HG03378 (cell line): ENCODE measurements around the gene MAST4.
"Not testable (repeated sequence)": the region's sequence is repeated elsewhere in the genome, so short reads cannot be mapped to it uniquely, and the experiment has no call there.

Source experiments
- ATAC-seq: cut with Tn5 transposase; IDR thresholded peaks from one replicate; pipeline ENCODE4 v1.9.1; 2021; ENCODE audit warnings: mild to moderate bottlenecking, moderate library complexity; ENCODE audit not compliant: unreplicated experiment

MAST4 gene

DNA sequence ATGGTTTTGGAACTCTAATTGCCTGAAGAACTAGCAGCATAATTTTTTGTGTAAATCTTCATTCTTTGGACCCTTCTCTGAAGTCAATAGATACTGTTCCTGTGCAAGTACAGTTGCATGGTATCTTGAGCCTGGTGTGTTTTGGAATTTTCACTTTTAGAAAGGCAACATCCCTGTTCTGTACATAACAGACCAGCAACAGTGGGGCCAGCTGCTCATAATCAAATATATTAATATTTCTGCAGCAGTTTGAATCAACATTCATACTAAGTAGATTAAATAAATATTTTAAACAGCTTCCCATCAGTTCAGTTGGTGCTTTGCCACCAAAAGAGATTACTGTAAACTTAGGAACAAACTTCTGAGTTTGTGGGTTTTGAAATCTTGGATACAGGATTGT is 502.5 kb downstream of the MAST4 start:
- ATAC-seq: no peak

DNA sequence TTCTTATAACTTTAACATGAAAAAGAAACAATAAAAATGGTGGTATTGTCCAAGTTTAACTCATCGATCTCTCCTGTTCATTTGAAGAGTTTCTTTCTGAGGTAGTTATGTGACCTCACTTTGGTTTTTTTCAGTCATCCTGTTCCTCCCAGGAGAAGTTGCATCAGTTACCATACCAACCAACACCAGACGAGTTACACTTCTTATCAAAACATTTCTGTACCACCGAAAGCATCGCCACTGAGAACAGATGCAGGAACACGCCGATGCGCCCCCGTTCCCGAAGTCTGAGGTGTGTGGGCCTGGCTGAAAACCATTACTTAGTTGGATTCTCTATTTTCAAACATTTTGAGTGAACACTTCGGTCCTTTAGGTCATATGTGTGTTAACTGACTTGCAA is 504.1 kb downstream of the MAST4 start:
- no peak for ATAC-seq

GRCh38 chr5:67102708-67103107 is 506.5 kb downstream of the MAST4 start:
- ATAC-seq: no peak

DNA sequence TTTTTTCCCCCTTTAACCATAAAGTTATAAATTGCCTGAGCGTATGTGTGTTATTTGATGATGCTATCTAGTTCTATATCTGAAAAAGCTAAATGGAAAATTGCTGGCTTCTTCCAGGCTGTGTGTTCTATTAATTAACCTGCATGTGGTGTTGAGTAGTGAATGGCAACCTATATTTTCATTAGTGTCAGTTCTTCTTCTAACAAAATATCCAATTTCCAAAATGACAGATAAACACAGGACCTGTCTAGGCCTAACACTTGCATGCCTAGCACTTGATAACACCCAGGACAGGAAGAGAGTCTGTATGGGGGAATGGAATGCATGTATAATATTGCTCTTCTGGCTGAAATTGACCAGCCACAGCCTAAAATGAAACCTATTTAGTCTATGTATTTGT is 508.7 kb downstream of the MAST4 start:
- ATAC-seq: no peak

GRCh38 chr5:67105270-67105669 is 509.1 kb downstream of the MAST4 start:
- no peak for ATAC-seq

GRCh38 chr5:67106626-67107342 is 510.6 kb downstream of the MAST4 start:
- ATAC-seq: no peak

DNA sequence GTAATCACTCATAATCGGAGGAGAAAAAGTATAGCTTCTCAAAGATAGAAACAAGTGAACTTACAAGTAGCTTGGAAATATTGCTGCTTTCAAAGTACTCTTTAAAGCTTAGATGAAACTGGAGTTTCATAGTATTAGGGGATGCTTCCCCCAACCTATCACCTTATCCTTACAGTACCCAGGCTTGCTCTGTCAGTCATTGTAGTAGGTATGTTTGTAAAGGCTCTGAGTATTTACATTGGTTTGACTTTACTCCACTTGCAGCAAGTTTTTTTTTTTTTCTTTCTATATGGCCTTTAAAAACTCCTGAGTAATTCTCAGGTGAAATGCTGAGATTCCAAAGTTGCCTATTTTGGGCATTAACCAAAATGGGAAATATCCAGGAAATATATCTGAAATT is 515.6 kb downstream of the MAST4 start:
- no peak for ATAC-seq

DNA sequence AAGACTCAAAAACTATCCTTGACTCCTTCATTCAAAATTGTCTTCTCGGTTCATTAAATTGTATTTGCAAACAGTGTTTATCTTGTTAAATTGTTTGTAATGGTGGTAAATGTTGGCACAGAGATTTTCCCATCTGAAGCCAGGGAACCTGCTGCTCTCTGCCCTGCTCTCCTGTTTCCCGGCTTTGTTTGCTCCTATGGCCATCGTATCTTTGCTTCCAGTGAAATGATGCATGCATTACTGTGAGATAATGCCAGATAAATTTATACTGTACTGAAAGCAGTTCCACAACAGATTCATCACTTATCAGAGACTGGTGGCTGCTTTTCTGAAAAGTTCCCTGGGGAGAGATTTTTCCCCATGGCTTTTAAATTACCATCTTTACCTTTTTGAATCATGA is 519.1 kb downstream of the MAST4 start:
- no peak for ATAC-seq

DNA sequence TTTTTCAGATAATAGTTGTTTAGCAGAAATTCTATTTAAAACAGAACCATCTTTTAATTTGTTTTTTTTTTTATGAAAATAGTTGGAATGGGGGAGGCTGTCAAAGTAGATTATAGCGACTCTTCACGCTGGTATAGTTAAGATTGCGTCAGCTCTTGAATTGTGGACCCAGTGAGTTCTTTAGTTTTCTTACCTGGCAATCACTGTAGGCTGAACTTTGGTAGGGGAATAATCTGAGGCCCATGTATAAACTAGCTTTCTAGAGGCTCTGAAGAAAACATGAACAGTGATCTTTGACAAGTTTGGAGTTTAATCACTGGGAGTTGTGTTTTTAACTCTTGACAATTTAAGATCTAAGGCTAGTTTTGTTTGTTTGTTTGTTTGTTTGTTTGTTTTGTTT is 519.6 kb downstream of the MAST4 start:
- ATAC-seq: no peak

GRCh38 chr5:67118050-67118620 is 521.9 kb downstream of the MAST4 start:
- no peak for ATAC-seq

DNA sequence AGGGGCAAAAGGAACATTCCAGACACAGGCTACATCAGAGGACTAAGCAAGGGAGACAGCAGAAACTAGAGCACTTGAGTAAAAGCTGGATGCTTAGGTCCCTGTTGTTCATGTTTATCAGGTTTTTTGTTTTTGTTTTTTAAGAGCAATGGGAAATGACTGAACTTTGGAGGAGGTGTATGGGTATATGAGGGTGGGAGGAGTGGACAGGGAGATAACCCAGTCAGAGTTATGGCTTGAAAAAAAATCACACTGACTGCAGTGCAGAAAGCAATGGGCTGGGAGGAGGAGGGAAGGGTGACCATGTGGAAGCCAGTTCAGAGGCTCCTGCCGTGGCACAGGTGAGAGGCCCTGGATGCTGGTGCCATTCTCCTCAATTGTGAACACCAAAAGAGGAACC is 522.8 kb downstream of the MAST4 start:
- no peak for ATAC-seq

DNA sequence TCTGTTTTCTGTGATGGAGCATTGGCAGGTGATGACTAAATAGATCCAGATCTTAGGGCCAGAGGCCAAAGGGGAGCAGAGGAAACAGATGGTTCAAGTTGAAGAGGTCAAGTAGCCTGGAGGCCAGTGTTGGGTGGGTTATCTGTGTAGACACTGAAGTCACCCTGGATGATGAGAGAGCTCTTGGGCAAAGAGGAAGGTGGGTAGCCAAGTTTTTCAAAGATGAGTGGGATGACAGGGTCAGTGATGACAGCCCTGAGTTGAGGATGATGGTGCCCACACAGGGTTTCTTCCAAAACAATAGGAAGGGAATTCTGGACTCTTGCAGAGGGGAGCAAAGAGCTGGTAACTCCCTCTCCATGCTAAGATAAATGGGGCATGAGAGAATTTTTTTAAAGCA is 523.8 kb downstream of the MAST4 start:
- ATAC-seq: no peak

DNA sequence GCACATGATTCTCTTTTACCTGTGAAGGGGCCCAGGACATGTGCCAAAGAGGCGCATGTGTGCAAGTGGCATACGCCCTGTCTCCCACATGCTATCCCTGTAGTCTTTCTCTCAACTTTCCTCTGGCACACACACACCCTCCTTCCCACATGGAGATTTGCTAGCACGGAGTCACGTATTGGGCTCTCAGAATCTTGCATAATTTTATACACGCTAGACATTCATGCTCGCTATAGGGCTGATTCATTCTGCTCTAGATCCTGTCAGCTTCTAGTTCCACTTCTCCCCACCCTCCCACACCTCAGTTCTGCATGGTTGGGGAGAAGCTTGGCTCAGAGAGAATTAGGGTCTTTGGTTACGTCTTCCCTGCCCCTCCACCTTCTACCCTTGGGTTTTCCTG is 527.6 kb downstream of the MAST4 start:
- no peak for ATAC-seq

GRCh38 chr5:67124556-67124955 is 528.4 kb downstream of the MAST4 start:
- no peak for ATAC-seq

- ATAC-seq: not testable (repeated sequence)
Observed at GRCh38 chr5:67127347-67127895, 531.2 kb downstream of the MAST4 start.

DNA sequence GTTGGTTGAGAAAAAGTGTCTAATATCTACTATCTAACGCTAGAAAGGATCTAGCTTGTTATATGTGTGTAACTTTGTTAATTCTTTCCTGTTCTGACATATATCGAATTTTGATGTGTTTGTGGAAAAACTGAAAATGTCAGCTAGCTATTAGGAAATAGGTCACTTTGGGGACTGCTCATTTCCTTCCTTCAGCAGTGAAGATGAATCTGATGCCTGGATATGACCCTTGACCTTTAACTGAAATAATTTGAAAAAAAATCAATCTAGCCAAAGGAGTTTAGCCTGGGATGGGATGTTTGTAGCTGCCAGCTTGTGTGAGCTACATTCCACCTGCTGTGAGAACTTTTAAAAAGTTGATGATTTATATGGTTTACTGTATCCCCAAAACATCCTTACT is 533.6 kb downstream of the MAST4 start:
- no peak for ATAC-seq

GRCh38 chr5:67133217-67133616 is 537.0 kb downstream of the MAST4 start:
- ATAC-seq: no peak

- ATAC-seq: no peak
Observed at GRCh38 chr5:67133776-67134175, 537.6 kb downstream of the MAST4 start.

DNA sequence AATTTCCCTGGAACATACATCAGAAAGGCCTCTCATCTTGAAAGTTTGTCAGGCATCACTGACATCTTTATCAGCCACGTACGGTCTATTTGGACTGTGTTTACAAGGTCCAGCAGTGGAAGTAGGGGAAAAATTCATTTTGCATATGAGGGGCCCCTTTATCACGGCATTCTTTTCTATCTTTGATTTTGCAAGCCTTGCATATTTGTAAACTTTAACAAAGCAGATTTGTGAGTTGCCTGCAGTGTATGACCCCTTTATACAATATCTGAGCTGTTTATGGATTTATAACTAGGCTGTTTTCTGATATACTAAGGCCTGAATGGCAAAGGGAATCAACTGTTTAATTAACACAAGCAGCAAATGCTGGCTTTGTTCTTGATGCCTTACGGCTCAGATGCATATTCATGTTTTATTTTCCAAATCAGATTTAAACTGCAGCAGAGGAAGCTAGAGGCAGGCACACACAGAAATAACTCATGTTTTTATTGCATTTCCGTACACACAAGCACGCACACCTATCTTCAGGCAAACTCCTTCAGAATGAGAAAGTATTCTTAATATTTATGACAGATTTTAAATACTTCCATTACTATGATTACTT is 539.3 kb downstream of the MAST4 start:
- ATAC-seq: no peak

GRCh38 chr5:67139030-67139429 is 542.8 kb downstream of the MAST4 start:
- no peak for ATAC-seq

DNA sequence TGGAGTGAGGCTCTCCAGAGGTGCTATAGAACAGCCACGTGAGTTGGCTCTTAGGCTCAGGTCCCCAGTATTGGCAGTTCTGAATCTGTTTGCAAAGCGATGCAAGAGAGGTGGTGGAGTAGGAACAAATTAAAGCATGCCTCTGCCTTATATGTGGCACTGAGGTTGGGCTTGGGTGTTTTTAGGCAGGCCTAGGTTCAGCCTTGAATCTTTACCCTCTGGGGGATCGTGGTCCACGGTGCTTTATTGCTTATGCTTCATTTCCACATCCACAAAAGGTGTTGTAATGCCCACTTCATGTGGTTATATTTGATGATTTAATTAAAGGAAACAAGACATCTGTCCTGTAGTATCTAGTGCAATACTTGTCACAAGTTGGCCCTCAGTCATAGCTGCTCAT is 544.2 kb downstream of the MAST4 start:
- ATAC-seq: no peak

GRCh38 chr5:67141644-67142043 is 545.5 kb downstream of the MAST4 start:
- no peak for ATAC-seq
